NB4 (cell line): Measurements from ENCODE around the gene CST6.

ENCODE experiments used
- DNase-seq: peaks from one replicate; pipeline ENCODE4 v3.0.0; 2010; ENCODE audit warnings: low read depth
- H3K4me3 ChIP-seq: one replicate; pipeline ENCODE4 v1.5.1; 2011; ENCODE audit warnings: mild to moderate bottlenecking, low read depth, low read length, moderate library complexity
- CTCF ChIP-seq: IDR thresholded peaks from one replicate; pipeline ENCODE4 v1.5.1; 2012; ENCODE audit warnings: low read depth, low read length
- MAX ChIP-seq: IDR thresholded peaks from 2 replicates; pipeline ENCODE4 v1.6.1; 2011; ENCODE audit warnings: low read depth, low read length
- MYC ChIP-seq: IDR thresholded peaks from 2 replicates; pipeline ENCODE4 v1.6.1; 2011; ENCODE audit warnings: low read depth, low read length
- POLR2A ChIP-seq: IDR thresholded peaks from 2 replicates; pipeline ENCODE4 v1.6.1; 2011; ENCODE audit warnings: mild to moderate bottlenecking; ENCODE audit not compliant: insufficient read length; ENCODE audit errors: extremely low read depth

The CST6 gene

DNA sequence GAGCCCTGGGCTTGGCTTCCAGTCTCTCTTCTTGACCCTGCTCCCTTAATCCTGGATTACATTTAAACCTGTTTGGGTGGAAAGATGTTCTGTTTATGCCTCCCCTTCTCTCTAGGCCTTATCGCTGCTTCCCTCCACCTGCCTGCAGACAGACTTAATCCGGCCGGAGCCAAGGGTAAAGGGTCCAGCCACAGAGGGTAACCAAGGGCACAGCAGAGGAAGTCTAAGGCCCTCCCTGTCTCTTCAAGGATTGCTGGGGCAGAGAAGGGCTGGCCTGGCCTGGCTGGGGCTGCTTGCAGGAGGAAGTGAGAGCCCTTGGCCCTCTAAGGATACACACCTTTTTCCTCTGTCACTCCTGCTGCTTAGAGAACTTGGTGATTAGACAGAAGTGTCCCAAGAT lies 35.1 kb downstream of the CST6 start:
- TF ChIP-seq POLR2A (no peak), CTCF (no peak), MAX (no peak), MYC (no peak)
- no peak for DNase-seq
- no peak overlapping the region for H3K4me3 ChIP-seq

GRCh38 chr11:66047541-66048365 lies 35.9 kb downstream of the CST6 start:
- no peak for DNase-seq
- no peak for TF ChIP-seq CTCF
- no peak for TF ChIP-seq MYC
- no peak for TF ChIP-seq POLR2A
- no peak for TF ChIP-seq MAX
- no peak overlapping the region for H3K4me3 ChIP-seq

GRCh38 chr11:66048547-66049323 lies 36.9 kb downstream of the CST6 start, which contains the start of gene GAL3ST3:
Gene GAL3ST3, minus strand, starts transcription at chr11:66049161. Its CDS starts 3,746 bp downstream, at chr11:66045415.
- DNase-seq, result no peak
- H3K4me3 ChIP-seq, result no peak within 1 kb of the TSS
- TF ChIP-seq MYC, result no peak
- TF ChIP-seq CTCF, result no peak
- TF ChIP-seq POLR2A, result no peak
- TF ChIP-seq MAX, result no peak

DNA sequence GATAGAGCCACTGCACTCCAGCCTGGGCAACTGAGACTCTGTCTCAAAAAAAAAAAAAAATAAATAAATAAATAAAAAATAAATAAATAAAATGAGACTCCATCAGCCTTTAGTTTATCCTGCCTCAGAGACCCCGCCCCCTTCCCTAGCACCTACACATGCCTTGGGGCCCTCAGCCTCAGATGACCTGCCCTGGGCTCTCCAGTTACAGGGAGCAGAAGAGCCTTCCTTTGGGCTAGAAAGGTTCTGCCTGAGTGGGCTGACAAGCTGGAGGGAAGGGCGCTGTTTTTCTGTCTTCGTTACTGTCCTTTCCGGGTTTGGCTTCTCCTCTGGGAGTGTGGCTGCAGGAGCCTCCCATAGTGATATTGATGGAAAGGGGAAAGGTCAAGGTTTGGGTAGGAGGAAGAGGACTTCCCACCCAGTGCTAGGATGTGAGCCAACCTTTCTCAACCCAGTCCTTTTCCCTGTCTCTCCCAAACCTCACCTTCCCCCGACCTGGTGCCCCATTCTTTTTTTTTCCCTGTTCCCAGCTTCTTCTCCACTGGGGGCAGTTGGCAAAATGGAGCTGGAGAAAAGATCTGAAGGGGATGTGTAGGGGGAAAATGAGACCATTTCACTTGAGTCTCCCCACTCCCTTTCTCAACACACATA lies 38.9 kb downstream of the CST6 start:
- H3K4me3 ChIP-seq, result peak overlapping the region; percentile 64
- no peak for DNase-seq
- TF ChIP-seq MAX (no peak), CTCF (no peak), MYC (no peak), POLR2A (no peak)

GRCh38 chr11:66051371-66051765 lies 39.6 kb downstream of the CST6 start:
- DNase-seq, result no peak
- TF ChIP-seq MYC (no peak), MAX (no peak), CTCF (no peak), POLR2A (no peak)
- peak overlapping the region; percentile 64 for H3K4me3 ChIP-seq
